Vagina (tissue), 2 donors: ENCODE data around the gene TTC33. TPM values are rescaled to one million over a fixed set of nuclear protein-coding genes. Genes with fewer than 3 reads are reported as not detected.

Experiments used
- DNase-seq, 2 donors: peaks; one replicate each; pipeline ENCODE4 v3.0.0-alpha.2; 2017; ENCODE audit errors: extremely low spot score in 2 of 2
- H3K27ac ChIP-seq: fragments of 200-600 bp; sonication (generic); one replicate; pipeline ENCODE4 v1.5.1; 2019
- H3K27me3 ChIP-seq: fragments of 200-600 bp; sonication (generic); one replicate; pipeline ENCODE4 v1.5.1; 2019
- H3K36me3 ChIP-seq, 2 donors: fragments of 200-600 bp; sonication (generic); one replicate each; pipeline ENCODE4 v1.5.1; 2017 to 2019
- H3K4me1 ChIP-seq: fragments of 200-600 bp; sonication (generic); one replicate; pipeline ENCODE4 v1.5.1; 2019
- H3K4me3 ChIP-seq, 2 donors: fragments of 200-600 bp; sonication (generic); 1 replicate in 1 of 2; 2 replicates in 1 of 2; pipeline ENCODE4 v1.5.1; 2016 to 2019
- H3K9me3 ChIP-seq: fragments of 200-600 bp; sonication (generic); one replicate; pipeline ENCODE4 v1.5.1; 2019
- CTCF ChIP-seq, 3 experiments: fragments of 450-650 bp in 2 of 3; fragments of 200-600 bp in 1 of 3; sonication (generic) in 1 of 3; IDR thresholded peaks; one replicate each; pipeline ENCODE4 v1.5.1; 2017 to 2019; ENCODE audit warnings: antibody characterized with exemption in 3 of 3, mild to moderate bottlenecking in 2 of 3, moderate library complexity in 2 of 3
- POLR2A ChIP-seq, 2 donors: fragments of 450-650 bp; IDR thresholded peaks; one replicate each; pipeline ENCODE4 v1.6.1; 2017; ENCODE audit warnings: antibody characterized with exemption in 2 of 2, mild to moderate bottlenecking in 2 of 2, moderate library complexity in 2 of 2
- POLR2AphosphoS5 ChIP-seq, 2 donors: sonication (generic); formaldehyde crosslinking; IDR thresholded peaks; one replicate each; pipeline ENCODE4 v1.9.0; 2017; ENCODE audit warnings: antibody characterized with exemption in 2 of 2, mild to moderate bottlenecking in 2 of 2, low read depth in 1 of 2; ENCODE audit not compliant: insufficient read depth in 1 of 2
- intact Hi-C: fragments of 100-400 bp; cut with DNase I; formaldehyde crosslinking; loops from one replicate; pipeline ENCODE4 v1.15.1; 2023
- total RNA-seq: library from RNA; depleted of rRNA; stranded (reverse); fragments of >200 nt; gene quantifications from one replicate; pipeline ENCODE4 v1.2.3, GENCODE V29; 2016

Gene TTC33
- total RNA-seq, 1 donor from 2014 or later: 12.8 TPM

DNA sequence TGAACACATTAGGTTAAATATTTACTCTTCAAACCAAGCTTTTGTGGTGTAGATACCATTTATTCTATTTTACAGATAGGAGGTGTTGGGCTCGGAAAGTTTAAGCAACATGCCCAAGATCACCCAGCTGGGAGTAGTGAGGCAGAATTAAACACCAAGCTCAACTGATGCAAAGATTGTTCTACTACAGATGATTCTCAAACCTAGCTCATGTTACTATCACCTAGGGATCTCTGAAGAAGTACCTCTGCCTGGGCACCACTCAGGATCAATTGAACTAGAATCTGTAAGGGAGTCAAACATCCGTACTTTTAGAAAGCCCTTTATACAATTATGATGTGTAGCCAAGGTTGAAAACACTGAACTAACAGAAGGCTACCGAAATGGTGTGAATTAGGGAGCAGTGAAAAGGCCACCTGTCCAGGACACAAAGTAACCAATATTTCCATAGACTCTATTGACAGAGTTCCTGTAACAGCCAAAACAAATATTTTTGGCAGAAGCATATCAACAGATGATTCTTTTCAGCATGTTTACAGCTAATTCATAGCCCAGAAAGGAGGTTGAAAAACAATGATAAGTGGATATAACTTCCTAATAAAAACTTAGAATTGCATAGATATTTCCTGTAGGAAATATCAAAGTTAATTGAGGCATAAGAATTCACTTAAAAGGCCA is 234.5 kb downstream of the TTC33 start:
- H3K4me1 ChIP-seq: no peaks in the 10 kb centered on the region
- no peaks in the 10 kb centered on the region for H3K36me3 ChIP-seq
- TF ChIP-seq POLR2AphosphoS5 (IDR thresholded peaks at IDR 0.05; ENCODE audit: insufficient read depth in 1 of 2, low read depth in 1 of 2) (no peak), POLR2A (IDR thresholded peaks at IDR 0.05) (no peak), CTCF (IDR thresholded peaks at IDR 0.05) (no peak)
- no peak for DNase-seq
- H3K27ac ChIP-seq: no peak overlapping the region
- intact Hi-C loops: no loop called here
- H3K9me3 ChIP-seq: no peaks in the 10 kb centered on the region
- H3K27me3 ChIP-seq: no peaks in the 10 kb centered on the region
- H3K4me3 ChIP-seq: no peak overlapping the region

DNA sequence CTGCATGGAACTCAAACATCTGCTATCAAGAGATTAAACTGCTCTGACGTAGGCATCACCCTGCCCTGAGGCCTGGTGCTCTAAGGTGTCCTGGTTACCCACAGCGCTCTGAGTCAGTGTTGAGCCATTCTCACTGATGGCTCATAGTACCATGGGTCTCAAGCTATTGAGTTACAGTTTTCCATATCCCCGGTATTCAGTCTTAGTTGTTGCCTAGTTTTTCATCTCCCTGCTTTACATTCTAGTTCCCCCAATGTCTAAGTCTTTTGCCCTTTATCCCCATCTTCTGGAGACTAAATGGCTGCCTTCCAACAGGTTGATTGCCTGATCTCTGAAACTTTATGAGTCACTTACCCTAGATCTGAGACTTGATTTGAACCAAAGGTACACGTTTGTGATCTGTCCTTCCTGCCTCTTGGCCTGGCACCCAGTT is 237.3 kb downstream of the TTC33 start:
- intact Hi-C loops: no loop called here
- no peak overlapping the region for H3K4me3 ChIP-seq
- H3K27ac ChIP-seq: no peak overlapping the region
- no peaks in the 10 kb centered on the region for H3K9me3 ChIP-seq
- TF ChIP-seq POLR2A (IDR thresholded peaks at IDR 0.05) (no peak), POLR2AphosphoS5 (IDR thresholded peaks at IDR 0.05; ENCODE audit: insufficient read depth in 1 of 2, low read depth in 1 of 2) (no peak), CTCF (IDR thresholded peaks at IDR 0.05) (no peak)
- no peaks in the 10 kb centered on the region for H3K27me3 ChIP-seq
- no peak for DNase-seq
- H3K36me3 ChIP-seq: no peaks in the 10 kb centered on the region
- H3K4me1 ChIP-seq: no peaks in the 10 kb centered on the region

DNA sequence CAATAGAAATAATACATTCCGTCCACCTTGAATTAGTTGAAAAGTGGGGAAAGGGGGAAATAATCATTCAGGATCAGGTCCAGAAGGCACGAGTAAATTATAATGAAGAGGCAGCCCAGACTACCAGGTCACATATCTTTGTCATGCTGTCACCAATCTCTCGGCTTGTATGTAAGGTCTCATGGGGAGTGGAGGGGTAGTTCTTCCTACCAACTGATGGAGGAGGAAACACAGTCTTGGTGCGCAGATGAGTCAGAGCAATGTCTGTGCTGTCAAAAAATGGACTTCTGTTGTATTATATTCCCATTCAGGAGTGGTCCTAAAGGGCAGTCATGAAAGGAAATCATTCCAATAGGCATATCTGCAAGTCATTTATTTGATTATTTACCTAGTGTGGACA is 240.3 kb downstream of the TTC33 start:
- intact Hi-C loops: no loop called here

GRCh38 chr5:40514976-40515375 is 240.8 kb downstream of the TTC33 start:
- Histone ChIP-seq H3K36me3 (no peaks in the 10 kb centered on the region), H3K27ac (no peak overlapping the region), H3K4me3 (no peak overlapping the region), H3K9me3 (no peaks in the 10 kb centered on the region), H3K4me1 (no peaks in the 10 kb centered on the region), H3K27me3 (no peaks in the 10 kb centered on the region)
- TF ChIP-seq POLR2AphosphoS5 (IDR thresholded peaks at IDR 0.05; ENCODE audit: insufficient read depth in 1 of 2, low read depth in 1 of 2): no peak
- no peak for TF ChIP-seq POLR2A (IDR thresholded peaks at IDR 0.05)
- no peak for TF ChIP-seq CTCF (IDR thresholded peaks at IDR 0.05)
- no peak for DNase-seq
- intact Hi-C loops: no loop called here

More for the DNA sequence above, 240.3 kb downstream of the TTC33 start:
- Histone ChIP-seq H3K4me1 (no peaks in the 10 kb centered on the region), H3K4me3 (no peak overlapping the region), H3K27ac (no peak overlapping the region), H3K27me3 (no peaks in the 10 kb centered on the region), H3K36me3 (no peaks in the 10 kb centered on the region), H3K9me3 (no peaks in the 10 kb centered on the region)
- no peak for DNase-seq
- no peak for TF ChIP-seq CTCF (IDR thresholded peaks at IDR 0.05)
- no peak for TF ChIP-seq POLR2AphosphoS5 (IDR thresholded peaks at IDR 0.05; ENCODE audit: insufficient read depth in 1 of 2, low read depth in 1 of 2)
- TF ChIP-seq POLR2A (IDR thresholded peaks at IDR 0.05): no peak

- Histone ChIP-seq H3K4me1 (no peaks in the 10 kb centered on the region), H3K36me3 (no peaks in the 10 kb centered on the region), H3K4me3 (no peak overlapping the region), H3K27me3 (no peaks in the 10 kb centered on the region), H3K9me3 (no peaks in the 10 kb centered on the region), H3K27ac (no peak overlapping the region)
- TF ChIP-seq POLR2A (IDR thresholded peaks at IDR 0.05): no peak
- TF ChIP-seq CTCF (IDR thresholded peaks at IDR 0.05): no peak
- TF ChIP-seq POLR2AphosphoS5 (IDR thresholded peaks at IDR 0.05; ENCODE audit: insufficient read depth in 1 of 2, low read depth in 1 of 2): no peak
- intact Hi-C loops: no loop called here
- DNase-seq: no peak
Observed at GRCh38 chr5:40511801-40512200, 244.0 kb downstream of the TTC33 start.
